Measurements from ENCODE around the gene ATF7IP.

The ATF7IP gene

GRCh38 chr12:14505626-14506596 is 140.4 kb downstream of the ATF7IP start:
- DNase-seq (ENCODE audit: extremely low read depth, low read depth), result no peak
- TF ChIP-seq, protein P1, sequence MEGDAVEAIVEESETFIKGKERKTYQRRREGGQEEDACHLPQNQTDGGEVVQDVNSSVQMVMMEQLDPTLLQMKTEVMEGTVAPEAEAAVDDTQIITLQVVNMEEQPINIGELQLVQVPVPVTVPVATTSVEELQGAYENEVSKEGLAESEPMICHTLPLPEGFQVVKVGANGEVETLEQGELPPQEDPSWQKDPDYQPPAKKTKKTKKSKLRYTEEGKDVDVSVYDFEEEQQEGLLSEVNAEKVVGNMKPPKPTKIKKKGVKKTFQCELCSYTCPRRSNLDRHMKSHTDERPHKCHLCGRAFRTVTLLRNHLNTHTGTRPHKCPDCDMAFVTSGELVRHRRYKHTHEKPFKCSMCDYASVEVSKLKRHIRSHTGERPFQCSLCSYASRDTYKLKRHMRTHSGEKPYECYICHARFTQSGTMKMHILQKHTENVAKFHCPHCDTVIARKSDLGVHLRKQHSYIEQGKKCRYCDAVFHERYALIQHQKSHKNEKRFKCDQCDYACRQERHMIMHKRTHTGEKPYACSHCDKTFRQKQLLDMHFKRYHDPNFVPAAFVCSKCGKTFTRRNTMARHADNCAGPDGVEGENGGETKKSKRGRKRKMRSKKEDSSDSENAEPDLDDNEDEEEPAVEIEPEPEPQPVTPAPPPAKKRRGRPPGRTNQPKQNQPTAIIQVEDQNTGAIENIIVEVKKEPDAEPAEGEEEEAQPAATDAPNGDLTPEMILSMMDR (IDR thresholded peaks at IDR 0.05; ENCODE audit: low read depth, low read length), result no peak

DNA sequence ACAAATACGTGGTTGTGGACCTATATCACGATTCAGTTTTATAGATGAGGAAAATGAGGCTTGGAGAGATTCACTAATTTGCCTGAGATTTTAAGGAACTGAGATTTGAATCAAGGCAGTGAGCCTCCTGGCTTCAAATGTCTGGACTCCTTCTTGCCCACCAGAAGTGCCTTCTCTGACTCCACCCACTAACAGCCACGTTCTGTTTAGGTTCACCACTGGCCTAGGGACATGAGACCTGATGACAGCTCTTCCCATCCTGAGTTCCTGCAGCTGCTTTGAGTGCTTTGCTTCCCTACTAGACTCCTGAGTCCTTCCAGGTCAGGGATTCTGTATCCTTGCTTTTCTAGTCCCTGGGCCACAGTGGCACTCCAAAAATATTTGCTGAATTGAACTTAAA is 145.1 kb downstream of the ATF7IP start:
- TF ChIP-seq, protein P1 (IDR thresholded peaks at IDR 0.05; ENCODE audit: low read depth, low read length), result no peak
- no peak for DNase-seq (ENCODE audit: extremely low read depth, low read depth)

DNA sequence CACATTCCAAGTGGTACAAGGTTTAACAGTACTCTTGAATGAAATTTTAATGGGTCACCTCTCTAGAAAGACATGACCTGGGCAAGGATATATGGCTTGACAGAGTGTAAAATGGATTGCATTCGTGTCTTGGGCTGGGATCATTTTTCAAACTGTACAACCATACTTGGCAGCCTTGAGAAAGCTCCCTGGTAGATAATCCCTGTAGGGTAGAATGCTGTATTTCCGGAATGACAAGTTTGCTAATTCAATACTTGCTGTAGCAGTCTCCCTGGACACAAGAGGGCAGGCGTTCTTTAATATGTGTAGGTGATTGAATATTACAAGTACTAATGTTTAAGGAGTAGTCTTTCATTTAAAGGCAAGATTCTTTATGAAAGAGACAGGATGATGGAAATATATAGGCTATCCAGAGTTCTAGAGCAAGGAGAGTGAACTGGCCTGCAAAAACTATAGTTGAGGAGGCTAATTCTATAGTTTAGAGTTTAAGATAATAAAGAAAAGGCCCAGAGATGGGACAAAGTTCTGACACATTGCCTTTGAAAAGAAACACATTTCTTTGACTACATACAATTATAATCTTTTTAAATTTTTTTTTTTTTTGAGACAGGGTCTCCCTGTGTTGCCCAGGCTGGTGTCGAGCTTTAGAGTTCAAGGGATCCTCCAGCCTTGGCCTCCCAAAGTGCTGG is 148.8 kb downstream of the ATF7IP start:
- DNase-seq (ENCODE audit: extremely low read depth, low read depth), result no peak
- TF ChIP-seq, protein P1 (IDR thresholded peaks at IDR 0.05; ENCODE audit: low read depth, low read length), result no peak

DNA sequence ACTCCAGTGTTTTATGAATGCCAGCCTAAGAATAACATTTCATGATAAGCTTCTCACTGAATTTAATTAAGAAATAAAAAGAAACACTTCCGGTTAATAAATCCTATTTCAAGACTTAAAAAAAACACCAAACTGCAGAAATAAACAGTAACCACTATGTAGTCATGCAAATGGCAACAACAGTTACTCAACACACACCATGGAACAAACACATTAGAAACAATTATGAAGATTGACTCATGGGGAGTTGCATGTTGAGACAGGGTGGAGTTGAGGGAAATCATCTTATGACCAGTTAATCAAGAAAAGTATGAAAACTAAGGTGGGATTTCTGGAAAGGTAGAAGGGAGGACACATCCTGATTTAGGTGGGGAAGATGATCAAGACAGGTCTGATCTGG is 149.5 kb downstream of the ATF7IP start:
- DNase-seq (ENCODE audit: extremely low read depth, low read depth), result no peak
- TF ChIP-seq, protein P1 (IDR thresholded peaks at IDR 0.05; ENCODE audit: low read depth, low read length), result no peak

DNA sequence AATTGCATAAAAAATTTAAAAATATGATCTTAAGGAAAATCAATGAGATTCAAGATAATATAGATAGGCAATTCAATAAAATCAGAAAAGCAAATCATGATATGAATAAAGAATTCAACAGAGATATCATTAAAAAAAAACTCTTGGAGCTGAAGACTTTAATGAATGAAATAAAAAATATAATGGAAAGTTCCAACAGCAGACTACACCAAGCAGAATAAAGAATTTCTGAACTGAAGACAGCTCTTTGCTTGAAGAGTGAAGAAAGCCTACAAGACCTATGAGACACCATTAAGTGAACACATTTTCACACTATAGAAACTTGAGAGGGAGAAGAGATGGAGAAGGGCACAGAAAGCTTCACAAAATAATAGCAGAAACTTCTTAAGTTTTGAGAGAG is 156.3 kb downstream of the ATF7IP start:
- TF ChIP-seq, protein P1 (IDR thresholded peaks at IDR 0.05; ENCODE audit: low read depth, low read length), result no peak
- no peak for DNase-seq (ENCODE audit: extremely low read depth, low read depth)

GRCh38 chr12:14525964-14526363 is 160.5 kb downstream of the ATF7IP start:
- DNase-seq (ENCODE audit: extremely low read depth, low read depth), result no peak
- TF ChIP-seq, protein P1 (IDR thresholded peaks at IDR 0.05; ENCODE audit: low read depth, low read length), result no peak

GRCh38 chr12:14532152-14532551 is 166.7 kb downstream of the ATF7IP start:
- no peak for DNase-seq (ENCODE audit: extremely low read depth, low read depth)
- TF ChIP-seq, protein P1 (IDR thresholded peaks at IDR 0.05; ENCODE audit: low read depth, low read length), result no peak
